ENCODE data around the gene ROPN1L.

DNA sequence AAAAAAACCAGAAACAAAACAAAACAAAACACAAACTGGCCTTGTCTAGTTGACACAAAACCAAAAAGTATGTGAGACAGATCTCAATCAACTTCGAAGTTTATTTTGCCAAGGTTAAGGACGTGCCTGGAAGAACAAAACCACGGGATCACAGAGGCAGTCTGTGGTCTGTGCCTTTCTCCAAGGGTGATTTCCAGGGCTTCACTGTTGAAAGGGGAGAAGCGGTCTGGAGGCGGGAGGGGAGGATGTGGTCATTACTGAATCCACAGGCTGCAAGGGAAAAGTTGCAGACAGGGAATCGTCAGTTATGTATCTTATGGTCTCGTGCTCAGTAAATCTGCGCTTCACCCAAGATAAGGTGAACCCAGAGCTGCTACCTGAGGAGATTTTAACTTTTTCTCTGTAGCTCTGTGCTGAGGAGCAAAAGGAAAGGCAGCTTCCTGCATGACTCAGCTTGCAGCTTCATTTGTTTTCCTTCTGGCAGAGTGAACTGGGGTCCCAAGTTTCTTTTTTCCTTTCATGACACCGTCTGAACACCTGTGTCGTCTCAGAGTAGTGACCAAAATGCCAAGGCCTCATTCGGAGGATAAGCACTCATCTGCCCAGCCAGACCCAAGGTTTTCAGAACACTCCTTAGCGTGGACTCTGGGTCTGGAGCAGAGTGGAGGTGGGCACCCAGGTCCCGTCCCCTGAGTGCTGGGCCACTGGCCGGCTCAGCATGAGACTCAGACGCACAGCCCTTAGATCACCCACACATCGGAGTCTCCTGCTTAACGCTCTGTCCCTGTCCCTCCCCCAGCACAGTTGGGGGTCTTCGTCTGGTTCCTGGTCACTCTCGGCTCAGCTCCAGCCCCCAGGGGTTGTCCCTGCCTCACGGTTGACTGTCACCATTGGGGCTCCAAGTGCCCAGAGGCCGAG, 25.9 kb downstream of the ROPN1L start:
- TF ChIP-seq CTCF (IDR thresholded peaks at IDR 0.05; ENCODE audit: insufficient read depth, low read length, poor library complexity, severe bottlenecking) (no peak), EZH2phosphoT487 (conservative IDR thresholded peaks at IDR 0.05; ENCODE audit: low read length) (no peak)
